IPS-20b (cell line): ENCODE data around the gene C1QTNF9B.
"Not testable (repeated sequence)": the region's sequence is repeated elsewhere in the genome, so short reads cannot be mapped to it uniquely, and the experiment has no call there.

ENCODE experiments used
- H3K27ac ChIP-seq: one replicate; pipeline ENCODE4 v1.5.1; 2013; ENCODE audit warnings: low read length
- H3K27me3 ChIP-seq: 2 replicates; pipeline ENCODE4 v1.6.1; 2013; ENCODE audit warnings: mild to moderate bottlenecking, low read length, inconsistent platforms; ENCODE audit not compliant: insufficient read depth
- H3K36me3 ChIP-seq: 2 replicates; pipeline ENCODE4 v1.6.1; 2013; ENCODE audit warnings: low read depth, mild to moderate bottlenecking, inconsistent platforms, low read length, moderate library complexity; ENCODE audit not compliant: insufficient read depth
- H3K4me1 ChIP-seq: 2 replicates; pipeline ENCODE4 v1.6.1; 2013; ENCODE audit warnings: mild to moderate bottlenecking, control low read depth, inconsistent platforms, low read length, moderate library complexity; ENCODE audit not compliant: insufficient read depth
- H3K4me3 ChIP-seq: 2 replicates; pipeline ENCODE4 v1.5.1; 2013; ENCODE audit warnings: mild to moderate bottlenecking, low read length, inconsistent platforms
- H3K9ac ChIP-seq: 2 replicates; pipeline ENCODE4 v1.6.1; 2013; ENCODE audit warnings: low read depth, mild to moderate bottlenecking, inconsistent platforms, low read length, moderate library complexity
- H3K9me3 ChIP-seq: 2 replicates; pipeline ENCODE4 v1.6.1; 2013; ENCODE audit warnings: mild to moderate bottlenecking, low read depth, low read length, inconsistent platforms; ENCODE audit not compliant: insufficient read depth

C1QTNF9B gene

DNA sequence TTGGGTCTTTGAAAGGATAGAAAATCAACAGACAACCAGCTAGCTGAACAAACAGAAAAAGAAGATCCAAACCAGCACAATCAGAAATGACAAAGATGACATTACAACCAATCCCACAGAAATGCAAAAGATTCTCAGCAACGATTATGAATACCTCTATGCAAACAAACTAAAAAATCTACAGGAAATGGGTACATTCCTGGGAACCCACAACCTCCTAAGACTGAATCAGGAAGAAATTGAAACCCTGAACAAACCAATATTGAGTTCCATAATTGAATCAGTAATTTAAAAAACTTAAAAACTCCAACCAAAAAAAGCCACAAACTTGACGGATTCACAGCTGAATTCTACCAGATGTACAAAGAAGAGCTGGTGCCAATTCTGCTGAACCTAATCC, 20.9 kb upstream of the C1QTNF9B start:
- Histone ChIP-seq H3K27me3 (no peaks in the 10 kb centered on the region), H3K4me1 (peaks cover 6% of the 10 kb centered on the region), H3K36me3 (no peaks in the 10 kb centered on the region), H3K9ac (no peak overlapping the region), H3K4me3 (no peak overlapping the region), H3K9me3 (no peaks in the 10 kb centered on the region), H3K27ac (no peak overlapping the region)

DNA sequence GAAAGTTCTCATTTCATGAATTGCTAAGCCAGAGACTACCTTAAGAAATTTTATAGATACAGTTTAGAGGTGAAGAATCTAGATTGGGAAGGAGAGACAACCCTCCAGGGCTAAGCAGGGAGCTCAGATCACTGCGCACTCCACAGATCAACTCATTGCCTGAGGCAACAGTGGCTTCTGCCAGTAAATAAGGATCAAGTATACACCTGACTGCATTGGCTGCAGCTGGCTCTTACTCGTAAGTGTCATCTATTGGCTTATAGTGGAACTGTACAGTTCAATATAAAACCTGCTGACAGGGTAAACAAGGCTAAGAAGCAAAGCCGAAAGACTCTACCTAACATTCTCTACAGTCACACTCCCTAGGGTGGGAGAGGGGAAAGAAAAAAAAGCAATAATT, 18.0 kb upstream of the C1QTNF9B start:
- Histone ChIP-seq H3K36me3 (no peaks in the 10 kb centered on the region), H3K4me1 (peaks cover 6% of the 10 kb centered on the region; the same call in 1 of the 2 replicates), H3K9ac (no peak overlapping the region), H3K27ac (no peak overlapping the region), H3K27me3 (no peaks in the 10 kb centered on the region), H3K9me3 (no peaks in the 10 kb centered on the region), H3K4me3 (no peak overlapping the region)

DNA sequence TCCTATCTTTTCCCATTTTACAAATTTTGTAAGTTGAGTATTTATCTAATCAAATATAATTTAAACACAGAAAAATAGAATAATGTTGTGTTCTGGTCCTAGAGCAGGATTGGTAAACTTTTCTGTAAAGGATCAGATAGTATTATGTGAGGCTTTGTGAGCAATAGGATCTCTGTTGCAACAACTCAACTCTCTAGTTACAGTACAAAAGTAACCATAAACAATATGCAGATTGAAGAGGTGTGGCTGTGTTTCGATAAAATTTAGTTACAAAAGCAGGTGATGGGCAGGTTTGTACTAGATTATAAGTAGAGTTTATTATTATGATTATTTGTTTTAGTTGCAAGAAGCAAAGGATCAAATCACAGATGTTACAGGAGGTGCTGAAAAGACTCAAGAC, 15.2 kb upstream of the C1QTNF9B start:
- Histone ChIP-seq H3K4me1 (peaks cover 6% of the 10 kb centered on the region; the same call in 1 of the 2 replicates), H3K36me3 (no peaks in the 10 kb centered on the region), H3K4me3 (no peak overlapping the region), H3K27ac (no peak overlapping the region), H3K9me3 (no peaks in the 10 kb centered on the region), H3K27me3 (no peaks in the 10 kb centered on the region), H3K9ac (no peak overlapping the region)

DNA sequence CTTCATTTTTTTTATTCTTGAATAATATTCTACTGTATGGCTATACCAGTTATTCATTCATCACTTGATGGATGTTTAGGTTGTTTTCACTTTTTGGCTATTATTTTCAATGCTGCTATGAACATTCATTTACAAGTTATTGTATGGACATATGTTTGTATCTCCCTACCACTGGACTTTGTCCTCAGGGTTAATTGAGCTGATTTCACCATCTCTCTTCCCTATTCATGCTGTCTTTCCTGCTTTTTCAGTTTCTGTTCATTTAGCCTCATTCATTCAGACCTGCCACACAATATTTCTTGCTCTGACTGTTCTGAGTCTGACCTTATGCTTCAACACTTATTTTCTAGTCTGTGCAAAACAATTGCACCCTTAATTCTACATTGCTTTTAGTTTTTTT, 12.3 kb upstream of the C1QTNF9B start:
- no peak overlapping the region for H3K9ac ChIP-seq

DNA sequence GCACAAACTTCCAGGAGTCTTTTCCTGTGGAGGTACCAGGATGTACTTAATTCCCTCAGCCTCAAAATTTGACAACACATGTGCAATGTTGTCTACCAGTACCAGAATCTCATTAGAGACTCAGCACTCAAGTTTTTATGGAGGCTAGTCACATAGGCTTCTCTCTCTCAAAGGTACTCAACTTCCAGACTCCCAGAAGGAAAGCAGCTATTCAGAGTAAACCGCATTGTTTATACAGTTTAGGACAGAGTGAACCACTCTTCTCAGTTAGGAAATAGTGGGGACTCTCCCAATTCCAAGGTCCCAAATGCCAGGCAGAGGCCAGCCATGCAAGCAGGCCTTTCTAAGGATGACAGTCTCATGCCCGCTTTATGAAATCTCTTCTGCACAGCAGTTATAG, 8.5 kb upstream of the C1QTNF9B start:
- Histone ChIP-seq H3K9ac (no peak overlapping the region), H3K4me3 (no peak overlapping the region), H3K9me3 (no peaks in the 10 kb centered on the region), H3K27ac (no peak overlapping the region), H3K27me3 (peaks cover 18% of the 10 kb centered on the region; the same call in 1 of the 2 replicates), H3K4me1 (no peaks in the 10 kb centered on the region), H3K36me3 (no peaks in the 10 kb centered on the region)

More for the DNA sequence above, 12.3 kb upstream of the C1QTNF9B start:
- Histone ChIP-seq H3K4me3 (no peak overlapping the region), H3K4me1 (peaks cover 6% of the 10 kb centered on the region; the same call in 1 of the 2 replicates), H3K36me3 (no peaks in the 10 kb centered on the region), H3K27me3 (peaks cover under 1% of the 10 kb centered on the region; the same call in 1 of the 2 replicates), H3K27ac (no peak overlapping the region), H3K9me3 (no peaks in the 10 kb centered on the region)

DNA sequence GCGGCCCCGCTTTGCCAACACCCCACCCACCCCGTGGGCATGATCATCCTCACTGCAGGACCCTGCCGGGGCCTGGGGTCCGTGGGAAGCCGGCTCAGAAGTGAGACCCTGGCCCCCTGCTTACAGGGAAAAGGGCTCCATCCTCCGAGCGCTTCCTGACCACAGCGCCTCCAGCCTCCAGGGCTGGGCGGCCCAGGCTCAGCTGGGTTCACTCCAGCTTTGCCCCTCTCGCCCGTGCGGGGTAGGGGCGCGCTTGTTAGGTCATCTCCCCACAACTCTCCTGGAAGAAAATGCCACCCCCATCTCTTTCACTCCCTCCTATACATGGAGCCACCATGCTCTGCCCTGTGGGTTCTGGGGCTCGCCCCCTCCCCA, 6.6 kb upstream of the C1QTNF9B start:
- Histone ChIP-seq H3K9ac (no peak overlapping the region), H3K27me3 (peaks cover 18% of the 10 kb centered on the region; the same call in 1 of the 2 replicates), H3K36me3 (no peaks in the 10 kb centered on the region), H3K4me3 (peak overlapping the region; percentile 24; the same call in 1 of the 2 replicates), H3K9me3 (no peaks in the 10 kb centered on the region), H3K4me1 (no peaks in the 10 kb centered on the region; the same call in 1 of the 2 replicates), H3K27ac (no peak overlapping the region)

DNA sequence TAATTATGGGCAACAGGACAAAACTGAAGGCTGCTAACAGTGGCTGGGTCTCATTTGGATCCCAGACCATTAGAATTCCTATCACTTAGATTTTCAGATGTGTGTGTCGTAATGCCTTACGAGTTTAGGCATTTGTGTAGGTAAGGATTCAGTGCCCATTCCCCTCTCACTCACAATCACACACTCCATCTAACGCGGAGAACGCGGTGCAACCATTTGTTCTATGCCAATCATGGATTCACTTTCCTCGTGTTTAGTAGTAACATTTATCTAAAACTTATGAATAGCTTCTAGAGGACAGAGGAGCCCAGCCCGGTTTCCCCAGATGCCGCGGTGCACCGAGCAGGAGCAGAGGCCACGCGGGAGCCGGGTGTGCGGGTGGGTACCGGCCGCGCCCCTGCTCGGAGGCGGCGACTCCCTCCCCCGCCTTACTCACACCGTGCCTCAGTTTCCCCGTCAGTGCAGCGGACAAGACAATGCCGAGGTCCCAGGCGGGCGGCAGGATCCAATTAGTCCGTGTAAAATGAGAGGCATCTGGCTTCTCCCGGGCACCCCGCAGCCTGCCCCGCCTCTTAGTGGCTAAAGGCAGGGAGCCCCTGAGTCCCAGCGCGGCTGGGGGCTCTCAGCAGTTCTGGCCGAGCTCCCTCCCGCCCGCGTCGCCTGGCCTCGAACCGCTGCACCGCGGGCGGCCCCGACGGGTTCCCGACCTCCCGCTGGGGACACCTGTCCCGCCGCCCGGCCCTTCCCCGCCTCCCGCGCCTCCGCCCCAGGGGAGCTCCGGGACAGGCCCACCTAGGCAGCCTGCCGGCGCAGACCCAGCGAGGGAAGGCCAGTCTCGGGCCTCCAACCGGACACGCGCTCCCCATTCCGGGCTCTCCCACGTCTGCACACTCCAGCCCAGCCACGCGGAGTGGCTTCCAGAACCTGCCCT, 5.9 kb upstream of the C1QTNF9B start:
- no peak overlapping the region for H3K9ac ChIP-seq
- H3K36me3 ChIP-seq = no peaks in the 10 kb centered on the region
- H3K27ac ChIP-seq = no peak overlapping the region
- H3K9me3 ChIP-seq = no peaks in the 10 kb centered on the region
- H3K27me3 ChIP-seq = peaks cover 18% of the 10 kb centered on the region; the same call in 1 of the 2 replicates
- H3K4me1 ChIP-seq = no peaks in the 10 kb centered on the region; the same call in 1 of the 2 replicates
- H3K4me3 ChIP-seq = peak overlapping the region; percentile 24; the same call in 1 of the 2 replicates

DNA sequence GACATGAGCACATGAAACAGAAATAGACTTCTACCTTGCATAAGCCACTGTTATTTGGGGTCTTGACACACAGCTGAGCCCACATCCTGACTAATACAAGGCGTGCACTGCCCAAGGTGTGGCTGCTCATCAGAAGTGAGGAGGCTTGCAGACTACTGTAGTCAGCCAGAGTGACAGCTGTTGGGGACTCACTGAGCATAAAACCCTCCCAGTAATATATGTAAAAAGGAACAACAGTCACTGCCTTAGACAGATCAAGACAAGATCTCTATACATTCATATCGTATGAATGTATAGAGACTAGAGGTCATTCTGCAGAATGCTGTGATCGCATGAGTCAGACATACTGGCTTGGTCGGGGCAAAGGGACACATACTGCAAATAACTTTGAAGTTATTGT, 4.1 kb upstream of the C1QTNF9B start:
- no peak overlapping the region for H3K4me3 ChIP-seq
- no peaks in the 10 kb centered on the region for H3K9me3 ChIP-seq
- no peak overlapping the region for H3K9ac ChIP-seq
- no peaks in the 10 kb centered on the region; the same call in 1 of the 2 replicates for H3K4me1 ChIP-seq
- peaks cover 18% of the 10 kb centered on the region; the same call in 1 of the 2 replicates for H3K27me3 ChIP-seq
- no peaks in the 10 kb centered on the region for H3K36me3 ChIP-seq
- no peak overlapping the region for H3K27ac ChIP-seq

DNA sequence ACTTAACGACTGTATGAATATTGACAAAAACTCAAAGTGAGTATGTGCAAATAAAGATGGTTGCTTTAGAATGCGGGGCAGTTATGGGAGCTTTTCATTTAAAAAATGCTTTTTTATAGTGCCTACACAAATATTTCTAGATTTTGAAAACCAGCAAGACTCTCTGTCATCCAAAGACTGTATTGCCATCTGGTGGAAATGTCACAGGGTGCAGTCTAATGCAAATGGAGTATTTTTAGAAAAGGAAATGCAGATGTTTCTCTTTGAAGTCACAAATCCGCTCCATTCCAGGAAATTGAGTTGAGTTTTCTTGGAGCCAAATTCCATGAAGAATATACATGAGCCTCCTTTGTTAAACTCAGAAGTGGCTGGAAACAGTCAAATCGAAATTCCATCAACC, 2.3 kb upstream of the C1QTNF9B start:
- Histone ChIP-seq H3K27me3 (peaks cover 17% of the 10 kb centered on the region; the same call in 1 of the 2 replicates), H3K27ac (no peak overlapping the region), H3K4me1 (no peaks in the 10 kb centered on the region; the same call in 1 of the 2 replicates), H3K4me3 (no peak overlapping the region), H3K9me3 (no peaks in the 10 kb centered on the region), H3K9ac (no peak overlapping the region), H3K36me3 (no peaks in the 10 kb centered on the region)

DNA sequence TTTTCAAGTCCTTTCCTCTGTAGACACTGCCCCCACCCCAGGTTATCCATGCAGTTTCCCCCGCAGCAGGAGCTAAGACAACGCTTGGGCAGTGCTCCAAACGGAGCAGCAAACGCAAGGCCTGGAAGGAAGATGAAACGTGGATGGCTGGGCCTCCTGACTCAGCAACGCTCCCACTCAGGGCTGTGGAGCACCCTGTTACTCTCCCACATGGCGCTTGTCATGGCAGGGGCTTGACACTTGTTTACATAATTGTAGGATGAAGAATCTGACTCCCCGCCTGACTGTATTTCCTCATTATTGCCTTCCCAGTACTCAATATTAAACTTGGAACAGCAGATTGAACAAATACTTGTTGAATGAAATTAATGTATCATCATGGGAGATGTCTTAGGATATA, 799 bp upstream of the C1QTNF9B start:
- peaks cover 8% of the 10 kb centered on the region; the same call in 1 of the 2 replicates for H3K27me3 ChIP-seq
- no peak overlapping the region for H3K4me3 ChIP-seq
- no peak overlapping the region for H3K9ac ChIP-seq
- no peaks in the 10 kb centered on the region for H3K9me3 ChIP-seq
- H3K27ac ChIP-seq = no peak overlapping the region
- H3K36me3 ChIP-seq = no peaks in the 10 kb centered on the region
- H3K4me1 ChIP-seq = no peaks in the 10 kb centered on the region; the same call in 1 of the 2 replicates

DNA sequence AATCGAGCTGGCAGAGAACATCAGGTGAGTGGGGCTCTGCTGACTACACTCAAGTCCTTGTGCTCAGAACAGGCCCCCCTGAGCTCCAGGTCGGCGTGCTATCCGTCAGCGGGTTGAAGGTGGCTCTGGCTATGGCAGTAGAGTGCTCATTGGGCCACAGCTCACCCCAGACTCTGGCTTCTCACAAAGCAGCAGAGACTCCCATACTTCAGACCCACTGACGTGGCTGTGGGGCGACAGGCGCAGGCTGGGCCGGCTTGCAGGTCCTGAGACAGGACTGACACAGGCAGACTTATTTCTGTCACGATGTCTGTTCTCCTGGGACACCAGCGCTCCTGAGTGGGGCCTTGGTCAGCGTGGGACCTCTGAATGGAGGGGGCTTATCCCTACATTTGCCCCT, 2.6 kb downstream of the C1QTNF9B start:
- H3K36me3 ChIP-seq, H3K4me1 ChIP-seq, H3K9me3 ChIP-seq, H3K9ac ChIP-seq, H3K4me3 ChIP-seq, H3K27me3 ChIP-seq, H3K27ac ChIP-seq: not testable (repeated sequence)

DNA sequence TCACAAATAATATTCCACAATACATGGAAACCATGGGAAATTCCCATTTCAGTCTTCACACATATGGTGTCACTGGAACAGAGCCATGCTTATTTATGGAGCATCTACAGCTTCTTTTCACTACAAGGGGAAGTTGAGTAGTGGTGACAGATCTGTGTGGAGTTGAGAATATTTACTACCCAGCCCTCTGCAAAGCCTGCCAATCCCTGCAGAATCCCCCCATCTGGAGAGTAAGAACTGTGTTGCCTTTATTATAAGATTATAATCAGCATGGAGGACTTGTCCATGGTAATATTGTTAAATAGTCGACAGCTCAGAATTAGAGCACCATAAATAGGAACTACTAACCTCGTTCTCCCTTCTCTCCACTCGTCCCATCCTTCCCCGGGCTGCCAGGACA, 3.5 kb downstream of the C1QTNF9B start:
- H3K4me3 ChIP-seq, H3K27ac ChIP-seq, H3K27me3 ChIP-seq, H3K36me3 ChIP-seq, H3K9ac ChIP-seq, H3K9me3 ChIP-seq, H3K4me1 ChIP-seq: not testable (repeated sequence)
